GM23338 (cell line): ENCODE measurements around the gene MYOD1. TPM values are rescaled to one million over a fixed set of nuclear protein-coding genes. Genes with fewer than 3 reads are reported as not detected.

Experiments
- ATAC-seq: fragments of 200-7000 bp; cut with Tn5 transposase; 3 replicates; pipeline ENCODE4 v1.9.1; 2020
- DNase-seq: peaks from one replicate; pipeline ENCODE4 v3.0.0-alpha.2; 2015; ENCODE audit warnings: low spot score
- H2AFZ ChIP-seq: fragments of 200-600 bp; sonication (generic); 2 replicates; pipeline ENCODE4 v1.8.0; 2016; ENCODE audit warnings: antibody characterized with exemption, mild to moderate bottlenecking, moderate library complexity
- H3F3A ChIP-seq: fragments of 200-600 bp; sonication (generic); replicated peaks from 2 replicates; pipeline ENCODE4 v1.8.0; 2017; ENCODE audit warnings: antibody characterized with exemption, mixed run types, low read depth
- H3K27ac ChIP-seq: fragments of 200-600 bp; sonication (generic); 2 replicates; pipeline ENCODE4 v1.6.1; 2016; ENCODE audit warnings: low read depth
- H3K27me3 ChIP-seq: fragments of 200-600 bp; sonication (generic); 2 replicates; pipeline ENCODE4 v1.8.0; 2016; ENCODE audit warnings: mild to moderate bottlenecking, mixed run types, moderate library complexity; ENCODE audit not compliant: insufficient read depth
- H3K36me3 ChIP-seq: fragments of 200-600 bp; sonication (generic); 2 replicates; pipeline ENCODE4 v1.8.0; 2016; ENCODE audit warnings: mild to moderate bottlenecking; ENCODE audit not compliant: insufficient read depth
- H3K4me1 ChIP-seq: fragments of 200-600 bp; sonication (generic); 2 replicates; pipeline ENCODE4 v1.8.0; 2016; ENCODE audit warnings: mild to moderate bottlenecking, moderate library complexity; ENCODE audit not compliant: insufficient read depth
- H3K4me2 ChIP-seq: fragments of 200-600 bp; sonication (generic); 2 replicates; pipeline ENCODE4 v1.7.1; 2017; ENCODE audit warnings: mixed run types
- H3K4me3 ChIP-seq: fragments of 200-600 bp; sonication (generic); 2 replicates; pipeline ENCODE4 v1.6.1; 2016; ENCODE audit warnings: mixed run types
- H3K79me2 ChIP-seq: fragments of 200-600 bp; sonication (generic); replicated peaks from 2 replicates; pipeline ENCODE4 v1.8.0; 2017; ENCODE audit warnings: mild to moderate bottlenecking; ENCODE audit not compliant: insufficient read depth
- H3K9me2 ChIP-seq: fragments of 200-600 bp; sonication (generic); 2 replicates; pipeline ENCODE4 v1.8.0; 2017; ENCODE audit not compliant: insufficient read depth
- H4K20me1 ChIP-seq: fragments of 200-600 bp; sonication (generic); replicated peaks from 2 replicates; pipeline ENCODE4 v1.8.0; 2017; ENCODE audit warnings: mild to moderate bottlenecking; ENCODE audit not compliant: insufficient read depth
- H3K27ac Mint-ChIP-seq: 2 replicates; pipeline ENCODE4 v1.8.0; 2020; ENCODE audit warnings: inconsistent platforms, mild to moderate bottlenecking, moderate library complexity, mixed read lengths
- H3K27me3 Mint-ChIP-seq: 3 replicates; pipeline ENCODE4 v1.8.0; 2022; ENCODE audit warnings: low read depth, mild to moderate bottlenecking, moderate library complexity, mixed read lengths, inconsistent platforms; ENCODE audit not compliant: insufficient read depth, poor library complexity
- H3K36me3 Mint-ChIP-seq: 3 replicates; pipeline ENCODE4 v1.8.0; 2021; ENCODE audit warnings: low read depth, mild to moderate bottlenecking, inconsistent platforms, moderate library complexity, mixed read lengths
- H3K4me1 Mint-ChIP-seq: 3 replicates; pipeline ENCODE4 v1.8.0; 2020; ENCODE audit warnings: mild to moderate bottlenecking, inconsistent platforms, mixed read lengths
- H3K4me3 Mint-ChIP-seq: 3 replicates; pipeline ENCODE4 v1.8.0; 2021; ENCODE audit warnings: moderate library complexity, mild to moderate bottlenecking, inconsistent platforms, mixed read lengths
- H3K9me3 Mint-ChIP-seq: 3 replicates; pipeline ENCODE4 v1.8.0; 2020; ENCODE audit warnings: moderate library complexity, mild to moderate bottlenecking, inconsistent platforms, mixed read lengths
- EZH2phosphoT487 ChIP-seq: fragments of 200-600 bp; sonication (generic); IDR thresholded peaks from one replicate; pipeline ENCODE4 v1.8.1; 2018; ENCODE audit warnings: antibody characterized with exemption; ENCODE audit not compliant: unreplicated experiment
- STAT1 ChIP-seq: IDR thresholded peaks from one replicate; pipeline ENCODE4 v1.6.1; 2016; ENCODE audit warnings: antibody characterized with exemption; ENCODE audit not compliant: unreplicated experiment
- ZNF331 ChIP-seq: fragments of 250-450 bp; sonication (Bioruptor Pico); IDR thresholded peaks from 2 replicates; pipeline ENCODE4 v1.5.0; 2020; ENCODE audit warnings: low read depth, mild to moderate bottlenecking, moderate library complexity
- polyA plus RNA-seq: library from polyadenylated mRNA; unstranded; fragments of >200 nt; fragmentation: Nextera tagmentation; extraction: Ambion mirVana; gene quantifications from 2 replicates; pipeline ENCODE4 v1.2.1, GENCODE V29; 2016
- total RNA-seq: library from RNA; depleted of rRNA; stranded (reverse); fragments of >200 nt; shearing (Covaris generic); gene quantifications from 2 replicates; pipeline ENCODE4 v1.2.3, GENCODE V29; 2014
- TF ChIP-seq, protein P1 (sequence below), 2 experiments: fragments of 200-600 bp in 1 of 2; sonication (generic) in 1 of 2; conservative IDR thresholded peaks; 2 replicates each; pipeline versions ENCODE4 v1.5.1 to v1.6.1; 2016 to 2017; ENCODE audit warnings: antibody characterized with exemption in 2 of 2, low read depth in 2 of 2, mild to moderate bottlenecking in 2 of 2, moderate library complexity in 1 of 2
- TF ChIP-seq, protein P2 (sequence below): fragments of 250-450 bp; sonication (Bioruptor Pico); IDR thresholded peaks from 2 replicates; pipeline ENCODE4 v1.5.0; 2020; ENCODE audit warnings: mild to moderate bottlenecking, moderate library complexity

Gene MYOD1
- total and polyA plus RNA-seq, 2 experiments from 2014 or later: not detected

GRCh38 chr11:17700991-17701390, 18.4 kb upstream of the MYOD1 start:
- no peaks in the 10 kb centered on the region for H3K36me3 ChIP-seq
- H3K36me3 Mint-ChIP-seq: peaks cover 3% of the 10 kb centered on the region; the same call in 2 of the 3 replicates
- no peak overlapping the region for H3K4me3 Mint-ChIP-seq
- H3K9me2 ChIP-seq: no peaks in the 10 kb centered on the region
- no peaks in the 10 kb centered on the region for H3F3A ChIP-seq
- no peaks in the 10 kb centered on the region for H3K79me2 ChIP-seq
- no peak overlapping the region for H2AFZ ChIP-seq
- H3K27me3 Mint-ChIP-seq: peaks cover 18% of the 10 kb centered on the region
- H3K4me1 ChIP-seq: no peaks in the 10 kb centered on the region
- DNase-seq: no peak
- H3K9me3 Mint-ChIP-seq: peaks cover 12% of the 10 kb centered on the region
- peaks cover 25% of the 10 kb centered on the region for H3K27me3 ChIP-seq
- H3K4me3 ChIP-seq: no peak overlapping the region
- peaks cover 3% of the 10 kb centered on the region; the same call in 1 of the 2 replicates for H4K20me1 ChIP-seq
- H3K4me2 ChIP-seq: no peak overlapping the region
- TF ChIP-seq, protein P1, sequence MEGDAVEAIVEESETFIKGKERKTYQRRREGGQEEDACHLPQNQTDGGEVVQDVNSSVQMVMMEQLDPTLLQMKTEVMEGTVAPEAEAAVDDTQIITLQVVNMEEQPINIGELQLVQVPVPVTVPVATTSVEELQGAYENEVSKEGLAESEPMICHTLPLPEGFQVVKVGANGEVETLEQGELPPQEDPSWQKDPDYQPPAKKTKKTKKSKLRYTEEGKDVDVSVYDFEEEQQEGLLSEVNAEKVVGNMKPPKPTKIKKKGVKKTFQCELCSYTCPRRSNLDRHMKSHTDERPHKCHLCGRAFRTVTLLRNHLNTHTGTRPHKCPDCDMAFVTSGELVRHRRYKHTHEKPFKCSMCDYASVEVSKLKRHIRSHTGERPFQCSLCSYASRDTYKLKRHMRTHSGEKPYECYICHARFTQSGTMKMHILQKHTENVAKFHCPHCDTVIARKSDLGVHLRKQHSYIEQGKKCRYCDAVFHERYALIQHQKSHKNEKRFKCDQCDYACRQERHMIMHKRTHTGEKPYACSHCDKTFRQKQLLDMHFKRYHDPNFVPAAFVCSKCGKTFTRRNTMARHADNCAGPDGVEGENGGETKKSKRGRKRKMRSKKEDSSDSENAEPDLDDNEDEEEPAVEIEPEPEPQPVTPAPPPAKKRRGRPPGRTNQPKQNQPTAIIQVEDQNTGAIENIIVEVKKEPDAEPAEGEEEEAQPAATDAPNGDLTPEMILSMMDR (conservative IDR thresholded peaks at IDR 0.05; ENCODE audit: low read depth in 2 of 2): no peak
- TF ChIP-seq ZNF331 (no peak), EZH2phosphoT487 (no peak), STAT1 (no peak)
- TF ChIP-seq, protein P2, sequence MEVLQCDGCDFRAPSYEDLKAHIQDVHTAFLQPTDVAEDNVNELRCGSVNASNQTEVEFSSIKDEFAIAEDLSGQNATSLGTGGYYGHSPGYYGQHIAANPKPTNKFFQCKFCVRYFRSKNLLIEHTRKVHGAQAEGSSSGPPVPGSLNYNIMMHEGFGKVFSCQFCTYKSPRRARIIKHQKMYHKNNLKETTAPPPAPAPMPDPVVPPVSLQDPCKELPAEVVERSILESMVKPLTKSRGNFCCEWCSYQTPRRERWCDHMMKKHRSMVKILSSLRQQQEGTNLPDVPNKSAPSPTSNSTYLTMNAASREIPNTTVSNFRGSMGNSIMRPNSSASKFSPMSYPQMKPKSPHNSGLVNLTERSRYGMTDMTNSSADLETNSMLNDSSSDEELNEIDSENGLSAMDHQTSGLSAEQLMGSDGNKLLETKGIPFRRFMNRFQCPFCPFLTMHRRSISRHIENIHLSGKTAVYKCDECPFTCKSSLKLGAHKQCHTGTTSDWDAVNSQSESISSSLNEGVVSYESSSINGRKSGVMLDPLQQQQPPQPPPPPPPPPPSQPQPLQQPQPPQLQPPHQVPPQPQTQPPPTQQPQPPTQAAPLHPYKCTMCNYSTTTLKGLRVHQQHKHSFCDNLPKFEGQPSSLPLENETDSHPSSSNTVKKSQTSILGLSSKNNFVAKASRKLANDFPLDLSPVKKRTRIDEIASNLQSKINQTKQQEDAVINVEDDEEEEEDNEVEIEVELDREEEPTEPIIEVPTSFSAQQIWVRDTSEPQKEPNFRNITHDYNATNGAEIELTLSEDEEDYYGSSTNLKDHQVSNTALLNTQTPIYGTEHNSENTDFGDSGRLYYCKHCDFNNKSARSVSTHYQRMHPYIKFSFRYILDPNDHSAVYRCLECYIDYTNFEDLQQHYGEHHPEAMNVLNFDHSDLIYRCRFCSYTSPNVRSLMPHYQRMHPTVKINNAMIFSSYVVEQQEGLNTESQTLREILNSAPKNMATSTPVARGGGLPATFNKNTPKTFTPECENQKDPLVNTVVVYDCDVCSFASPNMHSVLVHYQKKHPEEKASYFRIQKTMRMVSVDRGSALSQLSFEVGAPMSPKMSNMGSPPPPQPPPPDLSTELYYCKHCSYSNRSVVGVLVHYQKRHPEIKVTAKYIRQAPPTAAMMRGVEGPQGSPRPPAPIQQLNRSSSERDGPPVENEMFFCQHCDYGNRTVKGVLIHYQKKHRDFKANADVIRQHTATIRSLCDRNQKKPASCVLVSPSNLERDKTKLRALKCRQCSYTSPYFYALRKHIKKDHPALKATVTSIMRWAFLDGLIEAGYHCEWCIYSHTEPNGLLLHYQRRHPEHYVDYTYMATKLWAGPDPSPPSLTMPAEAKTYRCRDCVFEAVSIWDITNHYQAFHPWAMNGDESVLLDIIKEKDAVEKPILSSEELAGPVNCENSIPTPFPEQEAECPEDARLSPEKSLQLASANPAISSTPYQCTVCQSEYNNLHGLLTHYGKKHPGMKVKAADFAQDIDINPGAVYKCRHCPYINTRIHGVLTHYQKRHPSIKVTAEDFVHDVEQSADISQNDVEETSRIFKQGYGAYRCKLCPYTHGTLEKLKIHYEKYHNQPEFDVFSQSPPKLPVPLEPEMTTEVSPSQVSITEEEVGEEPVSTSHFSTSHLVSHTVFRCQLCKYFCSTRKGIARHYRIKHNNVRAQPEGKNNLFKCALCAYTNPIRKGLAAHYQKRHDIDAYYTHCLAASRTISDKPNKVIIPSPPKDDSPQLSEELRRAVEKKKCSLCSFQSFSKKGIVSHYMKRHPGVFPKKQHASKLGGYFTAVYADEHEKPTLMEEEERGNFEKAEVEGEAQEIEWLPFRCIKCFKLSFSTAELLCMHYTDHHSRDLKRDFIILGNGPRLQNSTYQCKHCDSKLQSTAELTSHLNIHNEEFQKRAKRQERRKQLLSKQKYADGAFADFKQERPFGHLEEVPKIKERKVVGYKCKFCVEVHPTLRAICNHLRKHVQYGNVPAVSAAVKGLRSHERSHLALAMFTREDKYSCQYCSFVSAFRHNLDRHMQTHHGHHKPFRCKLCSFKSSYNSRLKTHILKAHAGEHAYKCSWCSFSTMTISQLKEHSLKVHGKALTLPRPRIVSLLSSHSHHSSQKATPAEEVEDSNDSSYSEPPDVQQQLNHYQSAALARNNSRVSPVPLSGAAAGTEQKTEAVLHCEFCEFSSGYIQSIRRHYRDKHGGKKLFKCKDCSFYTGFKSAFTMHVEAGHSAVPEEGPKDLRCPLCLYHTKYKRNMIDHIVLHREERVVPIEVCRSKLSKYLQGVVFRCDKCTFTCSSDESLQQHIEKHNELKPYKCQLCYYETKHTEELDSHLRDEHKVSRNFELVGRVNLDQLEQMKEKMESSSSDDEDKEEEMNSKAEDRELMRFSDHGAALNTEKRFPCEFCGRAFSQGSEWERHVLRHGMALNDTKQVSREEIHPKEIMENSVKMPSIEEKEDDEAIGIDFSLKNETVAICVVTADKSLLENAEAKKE: no peak
- H3K4me1 Mint-ChIP-seq: no peaks in the 10 kb centered on the region
- H3K27ac Mint-ChIP-seq: no peak overlapping the region
- no peak; the same call in 1 of the 3 replicates for ATAC-seq
- H3K27ac ChIP-seq: no peak overlapping the region
